ENCODE data around the gene UROC1.

UROC1 gene

DNA sequence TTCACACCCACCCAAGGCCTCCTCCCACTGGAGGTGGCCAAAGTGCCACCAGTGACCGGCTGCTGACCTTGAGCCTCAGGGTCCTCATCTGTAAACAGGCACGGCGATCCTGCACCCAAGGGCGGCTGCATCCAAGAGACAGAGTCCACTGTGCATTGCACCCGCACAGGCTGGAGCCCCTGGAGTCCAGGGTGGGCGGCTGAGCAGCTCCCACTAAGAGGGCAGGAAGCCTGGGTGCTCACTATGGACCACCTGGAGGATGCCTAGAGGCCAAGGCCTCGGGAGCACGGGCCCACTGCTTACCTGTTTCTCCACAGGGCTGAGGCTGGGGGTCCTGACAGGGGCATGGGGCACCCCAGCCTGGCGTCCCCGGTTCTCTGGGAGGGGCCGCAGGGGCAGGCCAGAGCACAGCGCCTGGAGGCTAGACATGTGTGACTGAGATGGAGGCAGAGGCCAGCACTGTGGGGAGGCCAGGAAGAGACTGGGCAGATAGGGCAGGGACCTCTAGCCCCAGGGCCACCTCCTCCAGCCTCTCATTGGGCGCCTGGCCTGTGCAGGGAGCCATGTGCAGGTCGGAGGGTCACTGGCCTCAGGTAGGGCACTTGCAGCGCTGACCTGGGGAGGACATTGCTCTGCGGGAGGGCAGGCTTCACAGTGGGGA lies at the start of gene UROC1:
Gene UROC1 (minus strand): TSS at position 483 of the 661 bp plus-strand sequence. CDS start 54 bp downstream, at position 429.
- no peak for DNase-seq (ENCODE audit: low read depth)

DNA sequence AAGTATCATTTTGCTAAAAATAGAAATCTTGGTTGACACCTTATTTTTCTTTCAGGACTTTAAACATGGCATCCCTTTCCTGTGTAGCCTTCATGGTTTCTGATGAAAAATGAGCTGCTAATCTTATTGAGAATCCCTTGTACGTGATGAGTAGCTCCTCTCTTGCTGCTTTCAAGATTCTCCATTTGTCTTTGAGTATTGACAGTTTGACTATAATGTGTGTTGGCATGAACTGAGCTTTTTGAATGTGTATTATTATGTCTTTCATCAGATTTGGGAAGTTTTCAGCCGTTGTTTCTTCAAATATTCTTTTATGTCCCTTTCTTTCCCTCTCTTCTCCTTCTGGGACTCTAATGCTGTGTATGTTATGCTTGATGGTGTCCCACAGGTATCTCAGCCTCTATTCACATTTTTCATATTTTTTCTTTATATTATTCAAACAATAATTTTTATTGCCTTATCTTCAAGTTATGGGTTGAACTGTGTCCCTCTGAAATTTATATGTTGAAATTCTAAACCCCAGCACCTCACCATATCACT lies 45.2 kb upstream of the UROC1 start:
- DNase-seq (ENCODE audit: low read depth), result no peak

- DNase-seq (ENCODE audit: low read depth), result no peak
Measured at GRCh38 chr3:126558336-126559071, 40.9 kb upstream of the UROC1 start, which contains the start of gene C3orf22. C3orf22 (minus strand) TSS chr3:126558932; CDS start chr3:126553390, 5,542 bp downstream.

- no peak for DNase-seq (ENCODE audit: low read depth)
Measured at GRCh38 chr3:126557761-126558160, 40.2 kb upstream of the UROC1 start.

GRCh38 chr3:126557415-126557745 lies 39.8 kb upstream of the UROC1 start:
- DNase-seq (ENCODE audit: low read depth), result no peak

- DNase-seq (ENCODE audit: low read depth), result no peak
Measured at GRCh38 chr3:126556637-126557414, 39.3 kb upstream of the UROC1 start.

DNA sequence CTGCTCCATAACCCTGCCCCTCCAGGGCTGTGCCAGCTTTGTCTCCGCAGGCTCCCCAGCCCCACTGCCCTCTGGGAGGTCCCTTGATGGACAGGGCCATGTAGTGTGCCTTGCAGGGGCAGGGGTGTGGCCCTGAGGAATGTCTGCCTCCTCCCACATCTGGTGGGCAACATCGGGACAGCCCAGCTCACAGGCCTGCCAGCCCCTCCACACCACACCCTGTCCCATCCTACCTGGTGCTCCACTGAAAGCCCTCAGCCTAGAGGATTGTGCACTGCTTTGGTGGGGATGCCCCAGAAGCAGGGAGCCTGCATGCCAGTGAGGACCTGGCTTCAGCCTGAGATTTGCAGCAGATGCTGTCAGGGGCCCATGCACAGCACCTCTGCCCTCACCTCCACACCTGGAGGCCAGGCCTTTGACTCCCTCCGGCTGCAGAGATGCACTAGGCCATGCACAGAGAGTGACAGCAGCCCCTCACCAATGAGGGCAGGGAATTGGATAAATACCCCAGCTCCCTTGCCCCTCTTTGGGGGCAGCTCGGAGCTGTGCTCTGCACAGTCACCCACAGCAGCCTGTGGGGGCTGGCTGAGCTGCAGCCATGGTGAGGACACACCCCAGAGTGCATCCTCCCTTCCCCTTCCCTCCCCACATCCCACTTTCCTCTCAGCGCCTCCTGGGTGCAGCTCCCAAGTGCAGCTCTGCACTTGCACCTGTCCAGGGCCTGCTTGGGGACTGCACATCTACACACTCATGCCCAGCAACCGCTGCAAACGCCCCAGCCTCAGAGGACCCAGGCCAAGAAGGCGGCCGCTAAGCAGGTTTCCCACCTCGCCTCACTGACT lies 38.4 kb upstream of the UROC1 start:
- DNase-seq (ENCODE audit: low read depth), result no peak

GRCh38 chr3:126554560-126555525 lies 37.3 kb upstream of the UROC1 start:
- no peak for DNase-seq (ENCODE audit: low read depth)

DNA sequence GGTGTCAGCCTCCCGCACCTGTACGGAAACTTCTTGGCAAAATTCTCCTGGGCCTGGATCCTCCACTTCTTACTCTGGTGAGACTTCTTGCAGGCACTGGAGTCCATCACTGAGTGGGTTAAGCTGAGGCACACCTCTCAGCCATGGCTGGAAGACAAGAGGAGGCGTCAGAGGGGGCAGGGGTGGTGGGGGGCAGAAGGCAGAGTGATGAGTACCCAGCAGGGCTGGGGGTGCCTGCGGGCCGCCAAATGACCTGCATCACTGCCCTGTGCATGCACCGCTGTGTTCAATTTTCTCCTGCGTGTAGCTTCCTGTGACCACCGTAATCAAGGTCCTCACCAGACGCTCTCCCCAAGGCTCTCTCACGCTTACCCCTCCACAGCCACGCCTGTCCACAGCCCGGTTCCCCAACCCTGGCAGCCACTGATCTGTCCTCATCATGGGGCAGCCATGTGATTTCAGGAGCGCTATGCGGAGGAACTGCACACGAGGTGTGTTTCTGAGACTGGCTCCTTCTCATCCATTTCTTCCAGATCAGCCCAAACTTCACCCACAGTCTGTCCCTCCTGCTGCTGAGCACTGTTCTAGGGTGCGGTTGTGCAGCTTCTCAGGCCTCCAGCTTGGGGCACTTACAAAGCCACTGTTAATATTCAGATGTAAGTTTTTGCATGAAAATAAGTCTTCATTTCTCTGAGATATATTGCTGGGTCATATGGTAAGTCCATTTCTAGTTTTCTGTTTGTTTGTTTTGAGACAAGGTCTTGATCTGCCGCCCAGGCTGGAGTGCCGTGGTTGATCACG lies 35.9 kb upstream of the UROC1 start:
- DNase-seq (ENCODE audit: low read depth), result no peak

GRCh38 chr3:126552688-126553283 lies 35.2 kb upstream of the UROC1 start:
- DNase-seq (ENCODE audit: low read depth), result no peak

- DNase-seq (ENCODE audit: low read depth), result no peak
Measured at GRCh38 chr3:126551839-126552687, 34.5 kb upstream of the UROC1 start.

GRCh38 chr3:126551121-126551838 lies 33.7 kb upstream of the UROC1 start:
- DNase-seq (ENCODE audit: low read depth), result no peak

GRCh38 chr3:126550488-126551051 lies 33.0 kb upstream of the UROC1 start:
- DNase-seq (ENCODE audit: low read depth), result no peak

- DNase-seq (ENCODE audit: low read depth), result no peak
Measured at GRCh38 chr3:126549861-126550487, 32.4 kb upstream of the UROC1 start.

DNA sequence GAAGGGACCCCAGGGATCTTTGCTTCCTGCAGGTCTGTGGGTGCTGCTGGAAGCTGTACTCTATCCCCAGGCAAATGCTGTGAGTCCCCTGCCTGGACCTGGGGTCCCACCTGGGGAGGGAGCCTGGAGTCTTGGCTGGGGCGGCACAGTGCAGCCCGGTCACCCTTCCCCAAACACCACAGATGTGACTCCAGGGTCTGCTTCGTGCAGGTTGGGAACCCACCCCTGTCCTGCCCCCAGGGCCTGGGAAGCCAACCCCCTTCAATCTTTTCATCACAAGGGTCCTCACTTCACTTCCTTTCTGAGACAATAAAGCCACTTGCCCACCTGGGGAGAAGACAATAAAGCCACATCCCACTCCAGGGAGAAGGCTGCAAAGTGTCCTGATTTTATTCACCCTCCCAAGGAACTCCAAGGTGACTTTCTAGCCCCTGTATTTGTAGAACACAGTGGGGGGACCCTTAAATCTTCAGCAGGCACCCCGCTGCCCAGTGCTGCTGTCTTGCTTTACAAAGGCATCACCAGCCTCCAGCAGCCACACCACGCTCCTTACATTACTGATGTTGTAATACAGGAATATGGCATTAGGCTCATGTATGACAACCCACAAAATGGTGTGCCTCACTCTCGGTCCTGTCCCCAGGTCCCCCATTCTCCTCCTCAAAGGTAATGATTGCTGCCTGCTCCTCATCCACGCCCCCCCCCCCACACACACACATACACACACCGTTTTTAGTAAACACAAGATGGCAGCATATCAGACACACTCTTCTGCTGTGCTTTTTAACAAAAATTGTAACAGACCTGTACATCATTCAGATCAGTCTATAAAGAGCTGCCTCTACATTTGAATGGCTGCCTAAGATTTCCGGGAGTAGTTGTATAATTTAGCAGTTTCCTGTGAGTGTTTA lies 31.2 kb upstream of the UROC1 start:
- DNase-seq (ENCODE audit: low read depth), result no peak

GRCh38 chr3:126547721-126548120 lies 30.1 kb upstream of the UROC1 start:
- no peak for DNase-seq (ENCODE audit: low read depth)
